ENCODE results near the gene LCE2D. TPM values are rescaled to one million over a fixed set of nuclear protein-coding genes. Genes with fewer than 3 reads are reported as not detected.

Gene LCE2D
- total RNA-seq (2014; rRNA removed; shearing (Covaris generic)): not detected in 2 replicates
- not detected in 2 replicates for polyA plus RNA-seq (2016; fragmentation: Nextera tagmentation; extraction: Ambion mirVana)
- long read RNA-seq: 0 reads

- Mint-ChIP-seq H3K27me3 (ENCODE audit: insufficient read depth, low read depth, poor library complexity) (peaks cover 4% of the 10 kb centered on the region), H3K27ac (no peak within 1 kb of the TSS), H3K36me3 (ENCODE audit: low read depth) (no peaks in the 10 kb centered on the region), H3K4me3 (no peak within 1 kb of the TSS), H3K4me1 (no peaks in the 10 kb centered on the region), H3K9me3 (no peaks in the 10 kb centered on the region; the same call in 2 of the 3 replicates)
- Histone ChIP-seq H4K20me1 (replicated peaks; ENCODE audit: insufficient read depth) (no peaks in the 10 kb centered on the region), H3K9me2 (ENCODE audit: insufficient read depth) (no peaks in the 10 kb centered on the region), H3K27me3 (ENCODE audit: insufficient read depth) (no peaks in the 10 kb centered on the region), H3K36me3 (ENCODE audit: insufficient read depth) (no peaks in the 10 kb centered on the region), H3K4me2 (no peak within 1 kb of the TSS), H3K27ac (ENCODE audit: low read depth) (no peak within 1 kb of the TSS), H2AFZ (no peak within 1 kb of the TSS), H3K79me2 (replicated peaks; ENCODE audit: insufficient read depth) (no peaks in the 10 kb centered on the region), H3K4me3 (no peak within 1 kb of the TSS), H3K4me1 (ENCODE audit: insufficient read depth) (no peaks in the 10 kb centered on the region), H3F3A (replicated peaks; ENCODE audit: low read depth) (no peaks in the 10 kb centered on the region)
- no peak for ATAC-seq
- TF ChIP-seq ZNF331 (CRISPR knock-in tag; IDR thresholded peaks at IDR 0.05; ENCODE audit: low read depth): no peak
- TF ChIP-seq NANOG (IDR thresholded peaks at IDR 0.05; ENCODE audit: borderline replicate concordance): no peak
- no peak for TF ChIP-seq CREB1 (CRISPR knock-in tag; IDR thresholded peaks at IDR 0.05; ENCODE audit: low read depth)
- no peak for TF ChIP-seq POLR2AphosphoS5 (IDR thresholded peaks at IDR 0.05; ENCODE audit: low read depth)
- no peak for TF ChIP-seq ZNF114 (CRISPR knock-in tag; IDR thresholded peaks at IDR 0.05)
- TF ChIP-seq ZNF462 (CRISPR knock-in tag; IDR thresholded peaks at IDR 0.05): no peak
- TF ChIP-seq ETS1 (IDR thresholded peaks at IDR 0.05): no peak
- TF ChIP-seq REST (IDR thresholded peaks at IDR 0.05; ENCODE audit: unreplicated experiment): no peak
- no peak for TF ChIP-seq EZH2phosphoT487 (IDR thresholded peaks at IDR 0.05; ENCODE audit: unreplicated experiment)
- no peak for TF ChIP-seq STAT1 (IDR thresholded peaks at IDR 0.05; ENCODE audit: unreplicated experiment)
- TF ChIP-seq CTCF (conservative IDR thresholded peaks at IDR 0.05; ENCODE audit: low read depth in 2 of 2): no peak
- no peak for DNase-seq (ENCODE audit: low spot score)
Observed at GRCh38 chr1:152663098-152663497, at the start of gene LCE2D. TSS of gene LCE2D (plus strand) at chr1:152663380. CDS start at chr1:152664106, 726 bp downstream.

All from GM23338 (cell line).